HCT116 (cell line): ENCODE data around the gene OR2Y1. TPM values are rescaled to one million over a fixed set of nuclear protein-coding genes. Genes with fewer than 3 reads are reported as not detected.

Experiments
- ATAC-seq: fragments of 200-7000 bp; cut with Tn5 transposase; 2 replicates; pipeline ENCODE4 v1.9.1; 2020; ENCODE audit warnings: mild to moderate bottlenecking, moderate library complexity
- BruUV-seq: library from RNA; stranded (reverse); fragments of 400-500 nt; replicated peaks from 2 replicates; lab custom pipeline; 2021; lab: Mats Ljungman, UMichigan
- CTCF ChIA-PET: fragments of 300-600 bp; sonication (Branson Sonifier 250); formaldehyde crosslinking; loops from one replicate; lab custom pipeline; 2021; ENCODE audit warnings: antibody characterized with exemption; lab: Charles Lee
- POLR2A ChIA-PET: fragments of 300-600, 350-600 bp; sonication (Branson Sonifier 250); formaldehyde crosslinking; loops from one replicate; lab custom pipeline; 2021; ENCODE audit warnings: antibody characterized with exemption; lab: Charles Lee
- RAD21 ChIA-PET, 2 experiments: fragments of 300-600 bp; sonication (Branson Sonifier 250); formaldehyde crosslinking; loops; one replicate each; lab custom pipeline; 2023; ENCODE audit warnings: low total read pairs in 2 of 2; ENCODE audit not compliant: uncharacterized antibody in 2 of 2, unreplicated experiment in 2 of 2, low non-redundant PET in 1 of 2; lab: Charles Lee
- DNase-seq: peaks from one replicate; pipeline ENCODE4 v3.0.0-alpha.2; 2010; ENCODE audit warnings: low read depth, low spot score
- H2AFZ ChIP-seq: fragments of 200-600 bp; shearing (Covaris generic), sonication (generic); 2 replicates; pipeline ENCODE4 v1.6.1; 2017; ENCODE audit warnings: low read depth, mixed run types, mixed read lengths, antibody characterized with exemption, low read length; ENCODE audit not compliant: poor library complexity, severe bottlenecking
- H3K27ac ChIP-seq: 2 replicates; pipeline ENCODE4 v1.5.1; 2012; ENCODE audit warnings: low read depth, low read length
- H3K27me3 ChIP-seq: fragments of 200-600 bp; sonication (generic); 2 replicates; pipeline ENCODE4 v1.6.1; 2016; ENCODE audit warnings: mixed run types, low read length, mixed read lengths; ENCODE audit not compliant: insufficient read depth
- H3K36me3 ChIP-seq, 2 experiments: fragments of 200-500 bp in 1 of 2; fragments of 200-600 bp in 1 of 2; sonication (Bioruptor generic) in 1 of 2; sonication (generic) in 1 of 2; 2 replicates each; pipeline versions ENCODE4 v1.5.1 to v1.6.1; 2014 to 2016; ENCODE audit warnings: low read length in 2 of 2, inconsistent platforms in 1 of 2, mixed read lengths in 1 of 2, mixed run types in 1 of 2; ENCODE audit not compliant: insufficient read depth in 2 of 2, control insufficient read depth in 1 of 2
- H3K4me1 ChIP-seq, 2 experiments: fragments of 200-600 bp in 1 of 2; sonication (generic) in 1 of 2; 2 replicates each; pipeline versions ENCODE4 v1.5.1 to v1.6.1; 2012 to 2017; ENCODE audit warnings: low read length in 2 of 2, inconsistent platforms in 1 of 2, mild to moderate bottlenecking in 1 of 2, mixed read lengths in 1 of 2, mixed run types in 1 of 2, moderate library complexity in 1 of 2; ENCODE audit not compliant: insufficient read depth in 2 of 2, control insufficient read depth in 1 of 2
- H3K4me2 ChIP-seq: fragments of 200-600 bp; sonication (generic); 2 replicates; pipeline ENCODE4 v1.6.1; 2017; ENCODE audit warnings: mixed run types, low read length, mixed read lengths
- H3K4me3 ChIP-seq, 2 experiments: fragments of 200-600 bp in 1 of 2; sonication (generic) in 1 of 2; replicated peaks in 1 of 2; 2 replicates each; pipeline ENCODE4 v1.5.1; 2011 to 2016; ENCODE audit warnings: low read length in 2 of 2, control low read depth in 1 of 2, low read depth in 1 of 2, mild to moderate bottlenecking in 1 of 2, mixed read lengths in 1 of 2, mixed run types in 1 of 2
- H3K79me2 ChIP-seq: fragments of 200-600 bp; sonication (generic); 2 replicates; pipeline ENCODE4 v1.6.1; 2017; ENCODE audit warnings: mild to moderate bottlenecking, mixed run types, low read length, moderate library complexity, mixed read lengths; ENCODE audit not compliant: insufficient read depth
- H3K9ac ChIP-seq: fragments of 200-600 bp; sonication (generic); 2 replicates; pipeline ENCODE4 v1.6.1; 2016; ENCODE audit warnings: low read length, mixed read lengths
- H3K9me2 ChIP-seq: fragments of 200-600 bp; sonication (generic), shearing (Covaris generic); 2 replicates; pipeline ENCODE4 v1.6.1; 2017; ENCODE audit warnings: mixed run types, mild to moderate bottlenecking, moderate library complexity; ENCODE audit not compliant: insufficient read depth
- H3K9me3 ChIP-seq, 2 experiments: fragments of 200-500 bp in 1 of 2; fragments of 200-600 bp in 1 of 2; sonication (Bioruptor generic) in 1 of 2; sonication (generic) in 1 of 2; 2 replicates each; pipeline ENCODE4 v1.6.1; 2014 to 2017; ENCODE audit warnings: low read length in 2 of 2, mixed read lengths in 2 of 2, inconsistent platforms in 1 of 2, low read depth in 1 of 2, mild to moderate bottlenecking in 1 of 2, mixed run types in 1 of 2, moderate library complexity in 1 of 2; ENCODE audit not compliant: control insufficient read depth in 1 of 2, insufficient read depth in 1 of 2
- H4K20me1 ChIP-seq: fragments of 200-600 bp; sonication (generic), shearing (Covaris generic); 2 replicates; pipeline ENCODE4 v1.6.1; 2017; ENCODE audit warnings: mixed run types, mild to moderate bottlenecking, moderate library complexity; ENCODE audit not compliant: insufficient read depth
- CBX3 ChIP-seq: IDR thresholded peaks from 2 replicates; pipeline ENCODE4 v1.6.1; 2012; ENCODE audit warnings: low read depth
- CEBPB ChIP-seq: IDR thresholded peaks from 2 replicates; pipeline ENCODE4 v1.6.1; 2012; ENCODE audit warnings: low read depth
- ELF1 ChIP-seq: IDR thresholded peaks from 2 replicates; pipeline ENCODE4 v1.6.1; 2012; ENCODE audit warnings: low read depth, borderline replicate concordance
- EZH2 ChIP-seq: fragments of 200-600 bp; sonication (generic); IDR thresholded peaks from 2 replicates; pipeline ENCODE4 v1.6.1; 2017; ENCODE audit warnings: antibody characterized with exemption, mixed run types
- EZH2phosphoT487 ChIP-seq: fragments of 200-600 bp; IDR thresholded peaks from 2 replicates; pipeline ENCODE4 v1.6.1; 2018; ENCODE audit warnings: antibody characterized with exemption, borderline replicate concordance
- FOSL1 ChIP-seq: IDR thresholded peaks from 2 replicates; pipeline ENCODE4 v1.6.1; 2012; ENCODE audit warnings: low read depth
- JUND ChIP-seq: IDR thresholded peaks from 2 replicates; pipeline ENCODE4 v1.6.1; 2012
- POLR2AphosphoS5 ChIP-seq: IDR thresholded peaks from 2 replicates; pipeline ENCODE4 v1.6.1; 2011; ENCODE audit warnings: mild to moderate bottlenecking, low read depth, low read length, moderate library complexity
- RAD21 ChIP-seq: IDR thresholded peaks from 2 replicates; pipeline ENCODE4 v1.6.1; 2012; ENCODE audit warnings: low read depth, mild to moderate bottlenecking
- SIN3A ChIP-seq: IDR thresholded peaks from 2 replicates; pipeline ENCODE4 v1.6.1; 2012; ENCODE audit warnings: low read depth
- SP1 ChIP-seq: IDR thresholded peaks from 2 replicates; pipeline ENCODE4 v1.6.1; 2012; ENCODE audit warnings: low read depth
- SRF ChIP-seq: IDR thresholded peaks from 2 replicates; pipeline ENCODE4 v1.6.1; 2012; ENCODE audit warnings: low read depth
- YY1 ChIP-seq: IDR thresholded peaks from 2 replicates; pipeline ENCODE4 v1.6.1; 2011; ENCODE audit warnings: low read length, low read depth, moderate library complexity, mild to moderate bottlenecking; ENCODE audit not compliant: insufficient replicate concordance; ENCODE audit errors: extremely low read depth
- ZFX ChIP-seq: fragments of 450-650 bp; IDR thresholded peaks from 2 replicates; pipeline ENCODE4 v1.6.1; 2017
- ZNF274 ChIP-seq: fragments of 200-500 bp; sonication (Bioruptor generic); IDR thresholded peaks from 2 replicates; pipeline ENCODE4 v1.6.1; 2014; ENCODE audit warnings: mild to moderate bottlenecking, low read depth, low read length, inconsistent platforms
- intact Hi-C: fragments of 100-400 bp; cut with micrococcal nuclease; formaldehyde crosslinking; loops from 2 replicates; pipeline ENCODE4 v1.10.0; 2022
- total RNA-seq: library from RNA; stranded (reverse); gene quantifications from one replicate; pipeline ENCODE4 v1.2.1, GENCODE V29; 2021; ENCODE audit not compliant: unreplicated experiment
- TF ChIP-seq, protein P1 (sequence below), 3 experiments: fragments of 200-600 bp in 1 of 3; sonication (generic) in 1 of 3; IDR thresholded peaks in 2 of 3; conservative IDR thresholded peaks in 1 of 3; 2 replicates each; pipeline ENCODE4 v1.5.1; 2012 to 2017; ENCODE audit warnings: low read depth in 2 of 3, low read length in 2 of 3, antibody characterized with exemption in 1 of 3, borderline replicate concordance in 1 of 3, control low read depth in 1 of 3, mild to moderate bottlenecking in 1 of 3, mixed read lengths in 1 of 3, mixed run types in 1 of 3, moderate library complexity in 1 of 3; ENCODE audit not compliant: insufficient read depth in 1 of 3
- TF ChIP-seq, protein P2 (sequence below): IDR thresholded peaks from 2 replicates; pipeline ENCODE4 v1.6.1; 2012; ENCODE audit warnings: low read depth
- TF ChIP-seq, protein P3 (sequence below): IDR thresholded peaks from 2 replicates; pipeline ENCODE4 v1.6.1; 2012
- TF ChIP-seq, protein P4 (sequence below): IDR thresholded peaks from 2 replicates; pipeline ENCODE4 v1.6.1; 2011; ENCODE audit warnings: mild to moderate bottlenecking, low read length, moderate library complexity; ENCODE audit not compliant: insufficient replicate concordance; ENCODE audit errors: extremely low read depth
- TF ChIP-seq, protein P5 (sequence below): IDR thresholded peaks from 2 replicates; pipeline ENCODE4 v1.6.1; 2012

Gene OR2Y1
- total RNA-seq, 1 experiment from 2014 or later = not detected

DNA sequence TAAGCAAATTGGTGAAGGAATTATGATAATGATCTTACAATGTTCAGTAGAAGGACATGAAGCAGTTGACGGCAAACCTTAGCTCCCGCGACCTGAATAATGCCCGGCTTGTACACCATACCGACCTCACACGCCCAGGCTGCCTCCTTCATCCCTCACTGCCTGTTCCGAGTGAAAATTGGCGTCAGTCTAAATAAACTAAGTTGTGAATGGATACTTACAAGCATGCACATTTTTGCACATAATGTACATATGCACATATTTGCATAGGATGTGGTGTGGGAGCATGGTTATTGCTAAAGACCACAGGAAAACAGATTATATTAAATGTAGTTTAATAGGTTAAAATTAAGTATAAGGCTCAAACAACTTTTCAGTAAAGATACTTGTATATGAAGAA lies 14.9 kb downstream of the OR2Y1 start:
- no peak overlapping the region for H3K4me2 ChIP-seq
- H3K27ac ChIP-seq = no peak overlapping the region
- ChIA-PET RAD21 (no interaction called here), POLR2A (no interaction called here), CTCF (no interaction called here)
- no peaks in the 10 kb centered on the region for H3K4me1 ChIP-seq
- TF ChIP-seq ELF1 (no peak), CEBPB (no peak), SIN3A (no peak), SP1 (no peak), RAD21 (no peak), EZH2phosphoT487 (no peak), CBX3 (no peak), JUND (no peak), FOSL1 (no peak), SRF (no peak), POLR2AphosphoS5 (no peak), ZNF274 (no peak), EZH2 (no peak), YY1 (no peak), ZFX (no peak)
- TF ChIP-seq, protein P1, sequence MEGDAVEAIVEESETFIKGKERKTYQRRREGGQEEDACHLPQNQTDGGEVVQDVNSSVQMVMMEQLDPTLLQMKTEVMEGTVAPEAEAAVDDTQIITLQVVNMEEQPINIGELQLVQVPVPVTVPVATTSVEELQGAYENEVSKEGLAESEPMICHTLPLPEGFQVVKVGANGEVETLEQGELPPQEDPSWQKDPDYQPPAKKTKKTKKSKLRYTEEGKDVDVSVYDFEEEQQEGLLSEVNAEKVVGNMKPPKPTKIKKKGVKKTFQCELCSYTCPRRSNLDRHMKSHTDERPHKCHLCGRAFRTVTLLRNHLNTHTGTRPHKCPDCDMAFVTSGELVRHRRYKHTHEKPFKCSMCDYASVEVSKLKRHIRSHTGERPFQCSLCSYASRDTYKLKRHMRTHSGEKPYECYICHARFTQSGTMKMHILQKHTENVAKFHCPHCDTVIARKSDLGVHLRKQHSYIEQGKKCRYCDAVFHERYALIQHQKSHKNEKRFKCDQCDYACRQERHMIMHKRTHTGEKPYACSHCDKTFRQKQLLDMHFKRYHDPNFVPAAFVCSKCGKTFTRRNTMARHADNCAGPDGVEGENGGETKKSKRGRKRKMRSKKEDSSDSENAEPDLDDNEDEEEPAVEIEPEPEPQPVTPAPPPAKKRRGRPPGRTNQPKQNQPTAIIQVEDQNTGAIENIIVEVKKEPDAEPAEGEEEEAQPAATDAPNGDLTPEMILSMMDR (IDR thresholded peaks at IDR 0.05 in 2 of 3, conservative IDR thresholded peaks at IDR 0.05 in 1 of 3; ENCODE audit: borderline replicate concordance in 1 of 3, insufficient read depth in 1 of 3, low read depth in 2 of 3, low read length in 2 of 3) = no peak
- TF ChIP-seq, protein P2, sequence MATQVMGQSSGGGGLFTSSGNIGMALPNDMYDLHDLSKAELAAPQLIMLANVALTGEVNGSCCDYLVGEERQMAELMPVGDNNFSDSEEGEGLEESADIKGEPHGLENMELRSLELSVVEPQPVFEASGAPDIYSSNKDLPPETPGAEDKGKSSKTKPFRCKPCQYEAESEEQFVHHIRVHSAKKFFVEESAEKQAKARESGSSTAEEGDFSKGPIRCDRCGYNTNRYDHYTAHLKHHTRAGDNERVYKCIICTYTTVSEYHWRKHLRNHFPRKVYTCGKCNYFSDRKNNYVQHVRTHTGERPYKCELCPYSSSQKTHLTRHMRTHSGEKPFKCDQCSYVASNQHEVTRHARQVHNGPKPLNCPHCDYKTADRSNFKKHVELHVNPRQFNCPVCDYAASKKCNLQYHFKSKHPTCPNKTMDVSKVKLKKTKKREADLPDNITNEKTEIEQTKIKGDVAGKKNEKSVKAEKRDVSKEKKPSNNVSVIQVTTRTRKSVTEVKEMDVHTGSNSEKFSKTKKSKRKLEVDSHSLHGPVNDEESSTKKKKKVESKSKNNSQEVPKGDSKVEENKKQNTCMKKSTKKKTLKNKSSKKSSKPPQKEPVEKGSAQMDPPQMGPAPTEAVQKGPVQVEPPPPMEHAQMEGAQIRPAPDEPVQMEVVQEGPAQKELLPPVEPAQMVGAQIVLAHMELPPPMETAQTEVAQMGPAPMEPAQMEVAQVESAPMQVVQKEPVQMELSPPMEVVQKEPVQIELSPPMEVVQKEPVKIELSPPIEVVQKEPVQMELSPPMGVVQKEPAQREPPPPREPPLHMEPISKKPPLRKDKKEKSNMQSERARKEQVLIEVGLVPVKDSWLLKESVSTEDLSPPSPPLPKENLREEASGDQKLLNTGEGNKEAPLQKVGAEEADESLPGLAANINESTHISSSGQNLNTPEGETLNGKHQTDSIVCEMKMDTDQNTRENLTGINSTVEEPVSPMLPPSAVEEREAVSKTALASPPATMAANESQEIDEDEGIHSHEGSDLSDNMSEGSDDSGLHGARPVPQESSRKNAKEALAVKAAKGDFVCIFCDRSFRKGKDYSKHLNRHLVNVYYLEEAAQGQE = no peak
- TF ChIP-seq, protein P3, sequence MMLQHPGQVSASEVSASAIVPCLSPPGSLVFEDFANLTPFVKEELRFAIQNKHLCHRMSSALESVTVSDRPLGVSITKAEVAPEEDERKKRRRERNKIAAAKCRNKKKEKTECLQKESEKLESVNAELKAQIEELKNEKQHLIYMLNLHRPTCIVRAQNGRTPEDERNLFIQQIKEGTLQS = no peak
- TF ChIP-seq, protein P4, sequence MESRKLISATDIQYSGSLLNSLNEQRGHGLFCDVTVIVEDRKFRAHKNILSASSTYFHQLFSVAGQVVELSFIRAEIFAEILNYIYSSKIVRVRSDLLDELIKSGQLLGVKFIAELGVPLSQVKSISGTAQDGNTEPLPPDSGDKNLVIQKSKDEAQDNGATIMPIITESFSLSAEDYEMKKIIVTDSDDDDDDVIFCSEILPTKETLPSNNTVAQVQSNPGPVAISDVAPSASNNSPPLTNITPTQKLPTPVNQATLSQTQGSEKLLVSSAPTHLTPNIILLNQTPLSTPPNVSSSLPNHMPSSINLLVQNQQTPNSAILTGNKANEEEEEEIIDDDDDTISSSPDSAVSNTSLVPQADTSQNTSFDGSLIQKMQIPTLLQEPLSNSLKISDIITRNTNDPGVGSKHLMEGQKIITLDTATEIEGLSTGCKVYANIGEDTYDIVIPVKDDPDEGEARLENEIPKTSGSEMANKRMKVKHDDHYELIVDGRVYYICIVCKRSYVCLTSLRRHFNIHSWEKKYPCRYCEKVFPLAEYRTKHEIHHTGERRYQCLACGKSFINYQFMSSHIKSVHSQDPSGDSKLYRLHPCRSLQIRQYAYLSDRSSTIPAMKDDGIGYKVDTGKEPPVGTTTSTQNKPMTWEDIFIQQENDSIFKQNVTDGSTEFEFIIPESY = no peak
- TF ChIP-seq, protein P5, sequence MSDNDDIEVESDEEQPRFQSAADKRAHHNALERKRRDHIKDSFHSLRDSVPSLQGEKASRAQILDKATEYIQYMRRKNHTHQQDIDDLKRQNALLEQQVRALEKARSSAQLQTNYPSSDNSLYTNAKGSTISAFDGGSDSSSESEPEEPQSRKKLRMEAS = no peak
- BruUV-seq = no TSS peak
- no peak overlapping the region for H3K4me3 ChIP-seq
- H3K36me3 ChIP-seq = no peaks in the 10 kb centered on the region
- no peaks in the 10 kb centered on the region for H3K9me3 ChIP-seq
- no peak overlapping the region for H3K9ac ChIP-seq
- DNase-seq (no peak), ATAC-seq (no peak)
- no peak overlapping the region for H2AFZ ChIP-seq
- H3K27me3 ChIP-seq = no peaks in the 10 kb centered on the region
- H3K79me2 ChIP-seq = no peaks in the 10 kb centered on the region
- no peaks in the 10 kb centered on the region for H3K9me2 ChIP-seq
- intact Hi-C loops = no loop called here
- H4K20me1 ChIP-seq = no peaks in the 10 kb centered on the region
